OCI-LY7 (cell line): ENCODE results near the gene PFKFB2.

ENCODE experiments used
- CTCF ChIP-seq: fragments of 200-600 bp; sonication (generic); conservative IDR thresholded peaks from 2 replicates; pipeline ENCODE4 v1.5.1; 2014; ENCODE audit warnings: mild to moderate bottlenecking, antibody characterized with exemption, low read length, moderate library complexity, mixed read lengths
- EZH2phosphoT487 ChIP-seq: fragments of 200-600 bp; sonication (generic); IDR thresholded peaks from 2 replicates; pipeline ENCODE4 v1.6.1; 2018; ENCODE audit warnings: low read depth, borderline replicate concordance, mild to moderate bottlenecking, mixed run types, antibody characterized with exemption, low read length, moderate library complexity, mixed read lengths

- TF ChIP-seq CTCF, result no peak
- no peak for TF ChIP-seq EZH2phosphoT487
Observed at GRCh38 chr1:207034998-207035397, 18.1 kb upstream of the PFKFB2 start.
